GM21360 (cell line): Measurements from ENCODE around the gene ASB5.
A peak's percentile ranks its signal among the peaks of the same experiment; 100 is the strongest.
"Not testable (repeated sequence)": the region's sequence is repeated elsewhere in the genome, so short reads cannot be mapped to it uniquely, and the experiment has no call there.

ENCODE experiments used
- ATAC-seq: cut with Tn5 transposase; IDR thresholded peaks from one replicate; pipeline ENCODE4 v1.9.1; 2021; ENCODE audit warnings: mild to moderate bottlenecking, moderate library complexity; ENCODE audit not compliant: unreplicated experiment

ASB5 gene

GRCh38 chr4:176268963-176269362 lies at the start of gene ASB5:
ASB5 (minus strand) TSS chr4:176269222; CDS start chr4:176269108, 114 bp downstream.
- no peak for ATAC-seq

- ATAC-seq: no peak
Observed at GRCh38 chr4:176313596-176314336, 44.7 kb upstream of the ASB5 start.

GRCh38 chr4:176309772-176310171 lies 40.8 kb upstream of the ASB5 start:
- no peak for ATAC-seq

GRCh38 chr4:176309046-176309445 lies 40.0 kb upstream of the ASB5 start:
- ATAC-seq: peak; percentile 98

GRCh38 chr4:176308441-176308840 lies 39.4 kb upstream of the ASB5 start:
- ATAC-seq: no peak

- ATAC-seq: no peak
Observed at GRCh38 chr4:176307666-176307930, 38.6 kb upstream of the ASB5 start.

GRCh38 chr4:176306837-176307665 lies 38.0 kb upstream of the ASB5 start:
- ATAC-seq: no peak

GRCh38 chr4:176303938-176304337 lies 34.9 kb upstream of the ASB5 start:
- no peak for ATAC-seq

- no peak for ATAC-seq
Observed at GRCh38 chr4:176302283-176303275, 33.6 kb upstream of the ASB5 start.

GRCh38 chr4:176300565-176300964 lies 31.5 kb upstream of the ASB5 start:
- no peak for ATAC-seq

GRCh38 chr4:176300036-176300435 lies 31.0 kb upstream of the ASB5 start:
- no peak for ATAC-seq

GRCh38 chr4:176298664-176299063 lies 29.6 kb upstream of the ASB5 start:
- no peak for ATAC-seq

- not testable (repeated sequence) for ATAC-seq
Observed at GRCh38 chr4:176295907-176296306, 26.9 kb upstream of the ASB5 start.

- ATAC-seq: no peak
Observed at GRCh38 chr4:176293660-176294059, 24.6 kb upstream of the ASB5 start.

- ATAC-seq: no peak
Observed at GRCh38 chr4:176292920-176293319, 23.9 kb upstream of the ASB5 start.

GRCh38 chr4:176291748-176292147 lies 22.7 kb upstream of the ASB5 start:
- no peak for ATAC-seq

GRCh38 chr4:176290520-176290919 lies 21.5 kb upstream of the ASB5 start:
- no peak for ATAC-seq

- no peak for ATAC-seq
Observed at GRCh38 chr4:176289561-176289960, 20.5 kb upstream of the ASB5 start.

GRCh38 chr4:176288020-176288419 lies 19.0 kb upstream of the ASB5 start:
- no peak for ATAC-seq

GRCh38 chr4:176287546-176287945 lies 18.5 kb upstream of the ASB5 start:
- no peak for ATAC-seq

- ATAC-seq: no peak
Observed at GRCh38 chr4:176286728-176287127, 17.7 kb upstream of the ASB5 start.
